ENCODE results near the gene ATP2C1. TPM values are rescaled to one million over a fixed set of nuclear protein-coding genes. Genes with fewer than 3 reads are reported as not detected.

ATP2C1 gene
- total and polyA plus RNA-seq, 2 experiments from 2014 or later, result 28.1 to 75.7 TPM

DNA sequence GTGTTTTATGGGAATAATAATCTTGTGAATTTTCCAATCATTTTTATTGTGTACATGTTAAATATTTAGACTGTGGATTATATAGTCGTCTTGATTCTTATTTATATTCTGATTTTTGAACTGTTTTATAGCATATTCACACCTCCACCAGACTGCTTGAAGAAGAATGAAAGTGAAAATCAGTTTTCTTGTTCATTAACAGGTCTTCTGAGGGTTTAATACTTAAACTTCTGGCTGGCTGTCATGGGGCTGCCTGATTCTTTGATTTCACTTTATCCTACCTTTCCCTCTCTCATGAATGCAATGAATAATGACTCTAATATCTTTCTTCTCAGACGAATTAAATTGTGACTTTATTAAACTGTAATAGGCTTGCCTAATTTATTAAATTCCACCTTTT, 56.2 kb downstream of the ATP2C1 start:
- Histone ChIP-seq H3K4me2 (no peak overlapping the region), H3K4me1 (ENCODE audit: insufficient read depth) (no peaks in the 10 kb centered on the region), H3K27ac (ENCODE audit: low read depth) (no peak overlapping the region), H3K36me3 (ENCODE audit: insufficient read depth) (no peaks in the 10 kb centered on the region), H3K9me2 (ENCODE audit: insufficient read depth) (no peaks in the 10 kb centered on the region), H3K27me3 (ENCODE audit: insufficient read depth) (no peaks in the 10 kb centered on the region), H2AFZ (no peak overlapping the region), H3F3A (replicated peaks; ENCODE audit: low read depth) (no peaks in the 10 kb centered on the region), H3K79me2 (replicated peaks; ENCODE audit: insufficient read depth) (no peaks in the 10 kb centered on the region), H3K4me3 (no peak overlapping the region), H4K20me1 (replicated peaks; ENCODE audit: insufficient read depth) (no peaks in the 10 kb centered on the region)
- DNase-seq (ENCODE audit: low spot score) (no peak), ATAC-seq (no peak)
- Mint-ChIP-seq H3K4me1 (peaks cover 3% of the 10 kb centered on the region; the same call in 1 of the 3 replicates), H3K9me3 (no peaks in the 10 kb centered on the region), H3K27me3 (ENCODE audit: insufficient read depth, low read depth, poor library complexity) (no peaks in the 10 kb centered on the region), H3K27ac (no peak overlapping the region), H3K36me3 (ENCODE audit: low read depth) (peaks cover 12% of the 10 kb centered on the region; the same call in 2 of the 3 replicates), H3K4me3 (no peak overlapping the region)
- TF ChIP-seq, protein P1, sequence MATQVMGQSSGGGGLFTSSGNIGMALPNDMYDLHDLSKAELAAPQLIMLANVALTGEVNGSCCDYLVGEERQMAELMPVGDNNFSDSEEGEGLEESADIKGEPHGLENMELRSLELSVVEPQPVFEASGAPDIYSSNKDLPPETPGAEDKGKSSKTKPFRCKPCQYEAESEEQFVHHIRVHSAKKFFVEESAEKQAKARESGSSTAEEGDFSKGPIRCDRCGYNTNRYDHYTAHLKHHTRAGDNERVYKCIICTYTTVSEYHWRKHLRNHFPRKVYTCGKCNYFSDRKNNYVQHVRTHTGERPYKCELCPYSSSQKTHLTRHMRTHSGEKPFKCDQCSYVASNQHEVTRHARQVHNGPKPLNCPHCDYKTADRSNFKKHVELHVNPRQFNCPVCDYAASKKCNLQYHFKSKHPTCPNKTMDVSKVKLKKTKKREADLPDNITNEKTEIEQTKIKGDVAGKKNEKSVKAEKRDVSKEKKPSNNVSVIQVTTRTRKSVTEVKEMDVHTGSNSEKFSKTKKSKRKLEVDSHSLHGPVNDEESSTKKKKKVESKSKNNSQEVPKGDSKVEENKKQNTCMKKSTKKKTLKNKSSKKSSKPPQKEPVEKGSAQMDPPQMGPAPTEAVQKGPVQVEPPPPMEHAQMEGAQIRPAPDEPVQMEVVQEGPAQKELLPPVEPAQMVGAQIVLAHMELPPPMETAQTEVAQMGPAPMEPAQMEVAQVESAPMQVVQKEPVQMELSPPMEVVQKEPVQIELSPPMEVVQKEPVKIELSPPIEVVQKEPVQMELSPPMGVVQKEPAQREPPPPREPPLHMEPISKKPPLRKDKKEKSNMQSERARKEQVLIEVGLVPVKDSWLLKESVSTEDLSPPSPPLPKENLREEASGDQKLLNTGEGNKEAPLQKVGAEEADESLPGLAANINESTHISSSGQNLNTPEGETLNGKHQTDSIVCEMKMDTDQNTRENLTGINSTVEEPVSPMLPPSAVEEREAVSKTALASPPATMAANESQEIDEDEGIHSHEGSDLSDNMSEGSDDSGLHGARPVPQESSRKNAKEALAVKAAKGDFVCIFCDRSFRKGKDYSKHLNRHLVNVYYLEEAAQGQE (IDR thresholded peaks at IDR 0.05; ENCODE audit: unreplicated experiment), result no peak

GRCh38 chr3:130950641-130951040, 56.8 kb downstream of the ATP2C1 start:
- TF ChIP-seq EZH2phosphoT487 (IDR thresholded peaks at IDR 0.05; ENCODE audit: unreplicated experiment) (no peak), ZNF331 (CRISPR knock-in tag; IDR thresholded peaks at IDR 0.05; ENCODE audit: low read depth) (no peak), NANOG (IDR thresholded peaks at IDR 0.05; ENCODE audit: borderline replicate concordance) (no peak), CREB1 (CRISPR knock-in tag; IDR thresholded peaks at IDR 0.05; ENCODE audit: low read depth) (no peak), JUNB (IDR thresholded peaks at IDR 0.05; ENCODE audit: unreplicated experiment) (no peak), ETS1 (IDR thresholded peaks at IDR 0.05) (no peak), EZH2 (IDR thresholded peaks at IDR 0.05; ENCODE audit: low read depth, unreplicated experiment) (no peak), POLR2AphosphoS5 (IDR thresholded peaks at IDR 0.05; ENCODE audit: low read depth) (no peak), ZNF114 (CRISPR knock-in tag; IDR thresholded peaks at IDR 0.05) (no peak)
- TF ChIP-seq, protein P2, sequence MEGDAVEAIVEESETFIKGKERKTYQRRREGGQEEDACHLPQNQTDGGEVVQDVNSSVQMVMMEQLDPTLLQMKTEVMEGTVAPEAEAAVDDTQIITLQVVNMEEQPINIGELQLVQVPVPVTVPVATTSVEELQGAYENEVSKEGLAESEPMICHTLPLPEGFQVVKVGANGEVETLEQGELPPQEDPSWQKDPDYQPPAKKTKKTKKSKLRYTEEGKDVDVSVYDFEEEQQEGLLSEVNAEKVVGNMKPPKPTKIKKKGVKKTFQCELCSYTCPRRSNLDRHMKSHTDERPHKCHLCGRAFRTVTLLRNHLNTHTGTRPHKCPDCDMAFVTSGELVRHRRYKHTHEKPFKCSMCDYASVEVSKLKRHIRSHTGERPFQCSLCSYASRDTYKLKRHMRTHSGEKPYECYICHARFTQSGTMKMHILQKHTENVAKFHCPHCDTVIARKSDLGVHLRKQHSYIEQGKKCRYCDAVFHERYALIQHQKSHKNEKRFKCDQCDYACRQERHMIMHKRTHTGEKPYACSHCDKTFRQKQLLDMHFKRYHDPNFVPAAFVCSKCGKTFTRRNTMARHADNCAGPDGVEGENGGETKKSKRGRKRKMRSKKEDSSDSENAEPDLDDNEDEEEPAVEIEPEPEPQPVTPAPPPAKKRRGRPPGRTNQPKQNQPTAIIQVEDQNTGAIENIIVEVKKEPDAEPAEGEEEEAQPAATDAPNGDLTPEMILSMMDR (conservative IDR thresholded peaks at IDR 0.05; ENCODE audit: low read depth in 2 of 2), result no peak
- Mint-ChIP-seq H3K27me3 (ENCODE audit: insufficient read depth, low read depth, poor library complexity) (peaks cover 2% of the 10 kb centered on the region), H3K4me1 (peaks cover 3% of the 10 kb centered on the region; the same call in 1 of the 3 replicates), H3K27ac (no peak overlapping the region), H3K36me3 (ENCODE audit: low read depth) (peaks cover 12% of the 10 kb centered on the region; the same call in 2 of the 3 replicates), H3K9me3 (no peaks in the 10 kb centered on the region), H3K4me3 (no peak overlapping the region)
- H4K20me1 ChIP-seq (replicated peaks; ENCODE audit: insufficient read depth), result no peaks in the 10 kb centered on the region
- H3K36me3 ChIP-seq (ENCODE audit: insufficient read depth), result no peaks in the 10 kb centered on the region
- H3K9me2 ChIP-seq (ENCODE audit: insufficient read depth), result no peaks in the 10 kb centered on the region
- no peaks in the 10 kb centered on the region for H3F3A ChIP-seq (replicated peaks; ENCODE audit: low read depth)
- no peak overlapping the region for H3K4me3 ChIP-seq
- H2AFZ ChIP-seq, result no peak overlapping the region
- H3K4me2 ChIP-seq, result no peak overlapping the region
- H3K27me3 ChIP-seq (ENCODE audit: insufficient read depth), result no peaks in the 10 kb centered on the region
- no peak overlapping the region for H3K27ac ChIP-seq (ENCODE audit: low read depth)
- H3K4me1 ChIP-seq (ENCODE audit: insufficient read depth), result no peaks in the 10 kb centered on the region
- H3K79me2 ChIP-seq (replicated peaks; ENCODE audit: insufficient read depth), result no peaks in the 10 kb centered on the region
- ATAC-seq, result no peak
- no peak for DNase-seq (ENCODE audit: low spot score)

Measured in GM23338 (cell line).